ENCODE data around the gene RBMXL2.

RBMXL2 gene

DNA sequence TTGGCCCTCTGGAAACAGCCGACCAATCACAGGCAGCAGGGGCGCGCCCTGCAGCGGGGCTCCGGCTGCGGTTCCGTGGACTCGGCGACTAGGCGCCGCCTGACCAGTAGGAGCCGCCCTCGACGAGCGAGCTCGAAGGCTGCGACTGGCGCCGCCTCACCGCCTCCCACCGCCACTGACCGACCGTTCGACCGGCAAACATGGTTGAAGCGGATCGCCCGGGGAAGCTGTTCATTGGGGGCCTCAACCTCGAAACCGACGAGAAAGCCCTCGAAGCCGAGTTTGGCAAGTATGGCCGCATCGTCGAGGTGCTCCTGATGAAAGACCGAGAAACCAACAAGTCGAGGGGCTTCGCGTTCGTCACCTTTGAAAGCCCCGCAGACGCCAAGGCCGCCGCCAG, at the start of gene RBMXL2:
RBMXL2 (plus strand) TSS at position 78 of the 400 bp plus-strand sequence; CDS start at position 201, 123 bp downstream.
- DNase-seq = no peak

- no peak for DNase-seq
Measured at GRCh38 chr11:7046474-7047175, 42.2 kb upstream of the RBMXL2 start.

GRCh38 chr11:7050191-7050590, 38.6 kb upstream of the RBMXL2 start:
- DNase-seq = no peak

DNA sequence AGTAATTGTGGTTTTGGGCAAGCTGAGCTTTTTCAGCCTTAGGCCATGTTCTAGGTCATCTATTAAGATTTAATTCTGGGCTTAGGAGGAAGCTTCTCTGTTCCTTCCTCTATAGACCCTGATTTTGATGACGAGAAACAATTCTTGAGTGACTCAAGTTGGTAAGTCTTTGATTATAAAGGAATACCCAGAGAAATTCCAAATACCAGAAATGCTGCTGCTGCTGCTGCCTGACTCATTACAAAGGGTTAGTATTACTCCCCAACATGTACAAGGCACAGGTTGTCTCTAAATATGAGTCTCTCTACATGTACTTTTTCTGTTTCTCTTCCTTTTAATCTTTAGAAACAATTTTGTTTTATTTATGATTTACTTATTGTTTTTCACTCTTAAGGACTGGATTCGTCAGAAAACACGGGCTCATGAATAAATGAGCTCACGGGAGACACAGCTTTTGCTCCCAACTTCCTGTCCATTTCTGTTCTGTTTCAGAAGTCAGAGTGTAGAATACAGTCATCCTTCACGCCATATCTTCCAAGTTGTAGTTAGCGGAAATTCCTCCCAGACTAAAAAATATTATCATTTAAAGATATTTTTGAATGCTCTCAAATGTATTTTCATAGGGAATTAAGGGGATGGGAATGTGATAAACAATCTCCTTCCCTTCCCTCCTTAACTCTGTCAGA, 31.8 kb upstream of the RBMXL2 start:
- no peak for DNase-seq

- DNase-seq = no peak
Measured at GRCh38 chr11:7057641-7058040, 31.2 kb upstream of the RBMXL2 start.

DNA sequence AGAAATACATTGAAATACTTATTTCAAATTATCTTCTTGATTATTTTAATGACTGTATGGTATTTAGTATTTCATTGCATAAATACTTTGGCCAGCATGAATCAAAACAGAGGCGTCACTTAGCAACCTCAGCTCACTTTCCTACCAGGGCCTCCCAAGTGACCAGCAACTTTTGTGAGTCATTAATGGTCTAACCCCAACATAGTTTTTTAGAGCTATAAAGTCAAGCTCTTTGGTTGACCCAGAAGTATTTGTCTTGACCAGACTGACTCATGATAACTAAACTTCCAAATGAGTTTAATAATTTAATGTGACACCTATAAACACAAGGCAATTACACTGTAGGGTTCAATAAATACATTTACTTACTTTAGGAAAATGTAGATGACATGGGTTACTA, 27.9 kb upstream of the RBMXL2 start:
- DNase-seq = no peak

- no peak for DNase-seq
Measured at GRCh38 chr11:7062534-7062933, 26.3 kb upstream of the RBMXL2 start.

DNA sequence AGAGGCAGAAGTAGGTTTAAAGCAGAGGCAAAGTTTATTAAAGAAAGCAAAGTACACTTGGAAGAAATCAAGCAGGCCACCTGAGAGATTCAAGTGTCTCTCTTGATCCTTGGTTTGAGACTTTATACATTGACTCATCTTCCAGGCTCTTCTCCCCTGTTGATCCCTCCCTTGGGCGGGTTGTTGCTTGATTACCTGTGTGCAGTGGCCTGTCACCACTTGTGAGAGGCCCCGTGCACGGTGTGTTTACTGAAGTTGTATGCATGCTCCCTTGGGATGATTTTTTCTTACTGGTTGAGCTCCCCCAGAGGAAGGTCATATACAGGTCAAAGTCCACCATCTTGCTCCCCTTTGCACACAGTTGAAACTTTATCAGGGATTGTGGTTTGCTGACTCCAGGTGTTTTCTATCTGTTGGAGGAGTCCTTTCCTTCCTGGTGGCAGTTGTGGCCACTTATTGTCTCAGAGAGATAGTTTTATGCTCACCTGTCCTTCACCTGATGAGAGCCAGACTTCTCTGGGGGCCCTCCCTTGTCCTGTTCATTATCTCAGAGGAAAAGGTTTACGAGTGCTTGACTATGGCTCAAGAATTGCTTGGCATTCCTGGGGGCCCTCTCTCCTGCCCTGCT, 16.3 kb upstream of the RBMXL2 start:
- no peak for DNase-seq

DNA sequence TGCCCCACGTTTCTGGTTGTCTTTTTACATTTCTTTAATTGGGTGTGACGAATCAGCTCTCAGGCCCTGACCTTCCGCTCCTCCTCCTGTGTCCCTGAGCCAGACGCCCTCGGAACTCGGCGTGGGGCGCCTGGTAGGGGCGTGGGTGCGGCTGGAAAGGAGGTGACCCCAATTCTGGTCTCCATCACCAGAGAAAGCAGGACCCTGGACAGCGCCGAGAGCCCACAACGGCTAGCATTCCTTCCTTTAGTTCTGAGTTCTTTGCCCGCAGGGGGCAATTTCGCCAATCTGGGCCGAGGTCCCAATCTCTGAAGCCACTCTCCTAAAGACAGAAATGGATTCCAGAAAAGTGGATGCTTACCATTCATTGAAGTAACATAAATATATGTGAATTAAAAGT, 11.7 kb upstream of the RBMXL2 start:
- no peak for DNase-seq

- no peak for DNase-seq
Measured at GRCh38 chr11:7079545-7080135, 9.2 kb upstream of the RBMXL2 start.

- no peak for DNase-seq
Measured at GRCh38 chr11:7080900-7081299, 7.9 kb upstream of the RBMXL2 start.

- DNase-seq = no peak
Measured at GRCh38 chr11:7081441-7081840, 7.4 kb upstream of the RBMXL2 start.

- no peak for DNase-seq
Measured at GRCh38 chr11:7089328-7090251, 792 bp downstream of the RBMXL2 start.

DNA sequence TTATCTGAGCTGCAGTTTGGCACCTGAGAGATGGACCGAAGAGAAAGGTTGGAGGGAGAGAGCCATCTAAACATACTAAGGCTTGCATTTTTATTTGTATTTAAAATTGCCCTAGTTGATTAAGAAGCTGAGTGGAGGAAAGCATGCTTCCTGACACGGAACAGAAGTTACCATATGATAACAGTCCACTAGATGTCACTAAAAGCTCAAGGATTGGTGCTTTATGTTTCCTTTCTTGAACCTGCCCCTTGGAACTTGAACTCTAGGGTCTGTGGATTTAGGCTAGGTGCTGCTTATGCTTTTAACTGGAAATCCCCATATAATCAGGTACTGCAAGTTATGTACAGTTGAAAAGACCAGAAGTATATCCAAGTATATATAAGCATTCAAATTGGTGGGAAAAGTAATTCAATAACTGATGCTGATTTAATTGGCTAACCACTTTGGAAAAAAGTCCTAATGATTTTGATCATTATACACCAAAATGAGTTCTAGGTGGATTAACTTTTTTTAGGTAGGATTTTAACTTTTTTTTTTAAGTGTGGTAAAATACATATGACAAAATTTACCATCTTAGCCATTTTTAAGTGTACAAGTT, 9.5 kb downstream of the RBMXL2 start:
- peak; percentile 73 to 86 for DNase-seq

- no peak for DNase-seq
Measured at GRCh38 chr11:7115780-7116179, 27.0 kb downstream of the RBMXL2 start.

GRCh38 chr11:7116370-7116769, 27.6 kb downstream of the RBMXL2 start:
- DNase-seq = no peak

- no peak for DNase-seq
Measured at GRCh38 chr11:7138051-7138450, 49.3 kb downstream of the RBMXL2 start.

Measured in Kasumi-1 (cell line).